Prostate gland (tissue), 2 donors: ENCODE results near the gene CACNA1E. TPM values are rescaled to one million over a fixed set of nuclear protein-coding genes. Genes with fewer than 3 reads are reported as not detected.

ENCODE experiments used
- DNase-seq: peaks from one replicate; pipeline ENCODE4 v3.0.0-alpha.2; 2019; ENCODE audit warnings: low spot score
- H3K27ac ChIP-seq, 2 donors: fragments of 200-600 bp; sonication (generic); 2 replicates each; pipeline ENCODE4 v1.5.1; 2017 to 2019
- H3K27me3 ChIP-seq: fragments of 200-600 bp; sonication (generic); replicated peaks from 2 replicates; pipeline ENCODE4 v1.5.1; 2019; ENCODE audit not compliant: insufficient read depth
- H3K36me3 ChIP-seq, 2 donors: fragments of 200-600 bp; sonication (generic); 1 replicate in 1 of 2; 2 replicates in 1 of 2; pipeline versions ENCODE4 v1.5.1 to v1.8.1; 2017 to 2019
- H3K4me1 ChIP-seq: fragments of 200-600 bp; sonication (generic); replicated peaks from 2 replicates; pipeline ENCODE4 v1.5.1; 2019
- H3K4me3 ChIP-seq, 2 donors: fragments of 200-600 bp; sonication (generic); 2 replicates each; pipeline ENCODE4 v1.5.1; 2017 to 2019
- H3K9me3 ChIP-seq: fragments of 200-600 bp; sonication (generic); 2 replicates; pipeline ENCODE4 v1.5.1; 2017
- POLR2A ChIP-seq: fragments of 450-650 bp; IDR thresholded peaks from one replicate; pipeline ENCODE4 v1.6.1; 2016; ENCODE audit warnings: antibody characterized with exemption, mild to moderate bottlenecking
- POLR2AphosphoS5 ChIP-seq: sonication (generic); formaldehyde crosslinking; IDR thresholded peaks from one replicate; pipeline ENCODE4 v1.6.1; 2017; ENCODE audit warnings: antibody characterized with exemption
- WGBS: methylation state at CpG from one replicate; pipeline ENCODE4 v1.1.5; 2018; 5-methylcytosine and 5-hydroxymethylcytosine counted together
- intact Hi-C: fragments of 100-400 bp; cut with DNase I; formaldehyde crosslinking; loops from one replicate; pipeline ENCODE4 v1.14.2; 2022
- total RNA-seq, 2 donors: library from RNA; depleted of rRNA; stranded (reverse); fragments of >200 nt; gene quantifications; one replicate each; pipeline ENCODE4 v1.1.0, GENCODE V29; 2016
- TF ChIP-seq, protein P1 (sequence below), 4 experiments: fragments of 200-600 bp in 2 of 4; fragments of 450-650 bp in 2 of 4; sonication (generic) in 2 of 4; IDR thresholded peaks; 1 replicate in 3 of 4; 2 replicates in 1 of 4; pipeline ENCODE4 v1.5.1; 2016 to 2019; ENCODE audit warnings: antibody characterized with exemption in 4 of 4, mild to moderate bottlenecking in 2 of 4, moderate library complexity in 2 of 4

Gene CACNA1E
- total RNA-seq, 2 donors from 2014 or later: 4.1 TPM; not detected in 1

DNA sequence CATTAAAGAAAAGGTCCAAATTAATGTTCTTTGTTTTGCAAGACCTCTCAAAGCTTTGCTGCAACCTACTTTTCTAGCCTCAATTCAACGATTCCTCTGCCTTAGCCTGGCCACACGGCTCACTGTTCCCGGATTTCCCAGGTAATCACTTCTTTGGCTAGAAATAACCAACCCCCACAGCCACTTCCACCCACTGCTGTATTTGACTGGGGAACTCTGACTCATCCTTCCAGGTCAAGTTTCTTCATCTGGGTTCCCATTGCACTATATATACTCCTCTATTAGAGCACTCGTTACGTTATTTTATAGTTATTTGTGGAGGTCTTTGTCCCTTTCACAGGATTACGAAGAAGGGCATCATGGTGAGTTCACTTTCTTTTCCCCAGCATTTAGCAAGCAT is 185.9 kb downstream of the CACNA1E start:
- WGBS: 61% methylated on average over 6 of the region's 6 CpGs
- TF ChIP-seq POLR2A: no peak
- TF ChIP-seq, protein P1, sequence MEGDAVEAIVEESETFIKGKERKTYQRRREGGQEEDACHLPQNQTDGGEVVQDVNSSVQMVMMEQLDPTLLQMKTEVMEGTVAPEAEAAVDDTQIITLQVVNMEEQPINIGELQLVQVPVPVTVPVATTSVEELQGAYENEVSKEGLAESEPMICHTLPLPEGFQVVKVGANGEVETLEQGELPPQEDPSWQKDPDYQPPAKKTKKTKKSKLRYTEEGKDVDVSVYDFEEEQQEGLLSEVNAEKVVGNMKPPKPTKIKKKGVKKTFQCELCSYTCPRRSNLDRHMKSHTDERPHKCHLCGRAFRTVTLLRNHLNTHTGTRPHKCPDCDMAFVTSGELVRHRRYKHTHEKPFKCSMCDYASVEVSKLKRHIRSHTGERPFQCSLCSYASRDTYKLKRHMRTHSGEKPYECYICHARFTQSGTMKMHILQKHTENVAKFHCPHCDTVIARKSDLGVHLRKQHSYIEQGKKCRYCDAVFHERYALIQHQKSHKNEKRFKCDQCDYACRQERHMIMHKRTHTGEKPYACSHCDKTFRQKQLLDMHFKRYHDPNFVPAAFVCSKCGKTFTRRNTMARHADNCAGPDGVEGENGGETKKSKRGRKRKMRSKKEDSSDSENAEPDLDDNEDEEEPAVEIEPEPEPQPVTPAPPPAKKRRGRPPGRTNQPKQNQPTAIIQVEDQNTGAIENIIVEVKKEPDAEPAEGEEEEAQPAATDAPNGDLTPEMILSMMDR (IDR thresholded peaks at IDR 0.05): no peak
- no peak for TF ChIP-seq POLR2AphosphoS5
- no peak for DNase-seq
- H3K9me3 ChIP-seq: no peaks in the 10 kb centered on the region
- no peaks in the 10 kb centered on the region for H3K36me3 ChIP-seq
- no peak overlapping the region for H3K4me3 ChIP-seq
- intact Hi-C loops: no loop called here
- no peak overlapping the region for H3K27ac ChIP-seq
- H3K4me1 ChIP-seq: no peaks in the 10 kb centered on the region
- H3K27me3 ChIP-seq: no peaks in the 10 kb centered on the region

DNA sequence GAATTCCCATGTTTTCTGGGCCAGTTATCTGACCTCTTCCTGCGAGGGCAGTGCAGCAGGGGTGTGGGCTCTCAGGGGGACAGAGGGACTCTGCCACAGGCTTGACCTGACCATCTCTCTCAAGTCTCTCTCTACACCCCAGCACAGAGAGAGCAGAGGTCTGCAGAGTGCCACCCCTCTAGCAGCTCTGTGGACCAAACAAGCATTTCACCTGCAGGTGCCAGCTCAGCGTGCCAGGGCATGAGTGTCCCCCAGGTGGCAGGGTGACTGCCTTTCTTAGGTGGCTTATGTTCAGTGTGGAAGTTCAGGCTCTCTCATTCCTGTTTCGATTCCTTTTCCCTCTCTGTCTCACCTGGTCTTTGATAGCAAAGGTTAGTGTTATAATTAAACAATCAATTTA is 191.3 kb downstream of the CACNA1E start:
- Histone ChIP-seq H3K27me3 (no peaks in the 10 kb centered on the region), H3K4me1 (no peaks in the 10 kb centered on the region), H3K4me3 (no peak overlapping the region), H3K9me3 (no peaks in the 10 kb centered on the region), H3K36me3 (no peaks in the 10 kb centered on the region), H3K27ac (no peak overlapping the region)
- TF ChIP-seq, protein P1 (IDR thresholded peaks at IDR 0.05): peak in 1 of 4 experiments; percentile 8
- TF ChIP-seq POLR2AphosphoS5: no peak
- 61% methylated on average over 3 of the region's 3 CpGs for WGBS
- no peak for DNase-seq
- intact Hi-C loops: no loop called here

GRCh38 chr1:181675091-181675917 is 192.0 kb downstream of the CACNA1E start:
- no peaks in the 10 kb centered on the region for H3K27me3 ChIP-seq
- H3K9me3 ChIP-seq: no peaks in the 10 kb centered on the region
- TF ChIP-seq, protein P1 (IDR thresholded peaks at IDR 0.05): no peak
- no peak for TF ChIP-seq POLR2A
- TF ChIP-seq POLR2AphosphoS5: no peak
- H3K4me1 ChIP-seq: no peaks in the 10 kb centered on the region
- WGBS: 51% methylated on average over 10 of the region's 10 CpGs
- DNase-seq: no peak
- no peak overlapping the region for H3K27ac ChIP-seq
- H3K4me3 ChIP-seq: no peak overlapping the region
- intact Hi-C loops: no loop called here
- no peaks in the 10 kb centered on the region for H3K36me3 ChIP-seq

- no peak overlapping the region for H3K4me3 ChIP-seq
- H3K4me1 ChIP-seq: no peaks in the 10 kb centered on the region
These were observed 192.5 kb downstream of the CACNA1E start for GRCh38 chr1:181675918-181676190.

More at GRCh38 chr1:181675918-181676190, 192.5 kb downstream of the CACNA1E start:
- TF ChIP-seq, protein P1 (IDR thresholded peaks at IDR 0.05): no peak
- TF ChIP-seq POLR2AphosphoS5: no peak
- TF ChIP-seq POLR2A: no peak
- 46% methylated on average over 5 of the region's 5 CpGs for WGBS
- H3K9me3 ChIP-seq: no peaks in the 10 kb centered on the region
- no peaks in the 10 kb centered on the region for H3K36me3 ChIP-seq
- intact Hi-C loops: loop anchor here (2.0 kb wide), 1 partner anchor 197 kb away; no protein-coding TSS in a partner anchor
- no peaks in the 10 kb centered on the region for H3K27me3 ChIP-seq
- no peak overlapping the region for H3K27ac ChIP-seq
- no peak for DNase-seq
